NCI-H2227 treated with DMSO at 0.1 percent for 48 hours (cell line): ENCODE measurements around the gene SPECC1.

Source experiments
- DNase-seq: peaks from one replicate; lab custom pipeline; 2025; lab: John Stamatoyannopoulos, UW

The SPECC1 gene

DNA sequence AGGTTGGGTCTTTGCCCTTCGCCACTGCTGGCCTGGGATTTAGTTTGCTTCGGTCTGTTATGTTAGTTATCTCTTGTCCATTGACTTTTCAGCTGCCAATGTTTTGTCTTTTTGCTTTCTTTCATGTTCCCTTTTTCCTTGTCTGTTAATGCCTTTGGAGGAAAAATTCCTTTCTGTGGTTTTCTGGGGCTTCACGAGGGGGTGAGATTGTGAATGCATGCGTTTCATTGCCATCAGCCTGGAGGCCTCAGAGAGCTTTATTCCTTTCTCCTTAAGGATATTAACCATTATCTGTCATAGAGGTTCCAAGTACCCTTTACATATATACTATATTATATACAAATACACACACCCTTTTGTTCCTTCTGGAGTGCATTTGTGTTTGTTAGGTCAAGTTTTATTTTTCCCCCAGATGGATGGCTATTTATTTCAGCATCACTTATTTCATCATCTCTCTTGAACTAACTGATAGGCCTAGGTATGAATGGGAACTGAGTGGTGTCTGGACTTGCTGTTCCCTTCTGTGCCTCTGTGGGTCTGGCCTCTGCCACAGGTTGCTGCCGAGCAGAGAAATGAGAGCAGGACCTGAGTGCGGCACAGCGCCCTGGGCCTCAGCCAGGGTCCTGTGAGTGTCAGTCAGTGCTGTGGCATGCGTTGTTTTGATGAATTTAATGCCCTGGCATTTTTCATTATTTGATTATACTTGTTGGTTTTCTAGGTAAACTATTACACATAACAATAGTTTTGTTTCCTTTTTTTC, 264.8 kb downstream of the SPECC1 start:
- DNase-seq = no peak

DNA sequence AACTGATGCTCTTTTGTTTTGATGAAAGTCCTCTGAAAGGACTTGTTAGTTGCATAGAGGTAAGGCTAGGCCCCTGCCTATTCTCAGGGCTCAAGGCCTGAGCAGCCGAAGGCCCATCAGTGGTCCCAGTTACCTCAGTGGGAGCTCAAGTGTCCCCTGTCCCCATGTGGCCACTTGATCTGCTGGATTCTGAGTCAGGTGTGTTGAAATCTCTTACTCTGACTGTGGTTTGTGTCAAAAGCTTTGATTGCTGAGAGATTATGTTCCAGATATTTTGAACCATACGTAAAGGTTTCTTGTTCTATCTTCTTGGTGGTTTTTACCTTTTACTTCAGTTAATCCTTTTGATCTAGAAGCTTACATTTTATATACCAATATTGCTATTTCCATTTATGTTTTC, 266.5 kb downstream of the SPECC1 start:
- no peak for DNase-seq

DNA sequence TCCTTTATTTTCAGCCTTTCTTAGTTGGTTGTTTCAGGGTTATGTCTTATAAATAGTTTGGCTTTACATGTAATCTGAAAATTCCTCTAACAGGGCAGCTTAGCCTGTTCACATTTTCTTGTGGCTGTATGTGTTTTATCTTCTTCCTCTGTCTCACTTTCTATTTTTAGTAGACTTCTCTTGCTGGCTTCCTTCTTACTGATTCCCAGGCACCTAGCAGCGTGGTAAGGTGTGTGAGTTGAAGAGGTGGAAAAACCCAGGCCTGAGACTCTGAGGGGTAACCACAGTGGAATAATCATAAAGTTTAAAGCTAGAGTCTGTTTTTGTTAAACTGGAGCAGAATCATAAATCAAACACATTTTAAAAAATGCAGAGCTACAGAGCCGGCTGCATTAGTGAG, 267.3 kb downstream of the SPECC1 start:
- no peak for DNase-seq

DNA sequence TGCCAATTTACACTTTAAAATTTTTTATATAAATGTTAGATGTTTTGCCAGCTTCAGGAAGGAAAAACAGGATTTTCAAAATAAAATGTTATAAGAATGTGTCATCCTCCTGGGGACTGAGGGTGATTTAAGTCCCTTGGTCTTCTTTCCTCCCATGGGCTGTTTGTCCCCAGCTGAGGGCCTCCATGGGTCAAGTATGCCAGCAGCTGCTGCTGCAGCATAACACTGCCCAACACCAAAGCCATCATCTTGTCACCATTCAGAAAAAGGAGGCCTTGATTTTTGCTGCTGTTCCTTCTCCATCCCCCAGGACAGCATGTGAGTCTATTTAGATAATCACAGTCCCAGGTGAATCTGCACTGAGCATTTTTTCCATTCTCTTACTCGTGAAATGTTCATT, 269.6 kb downstream of the SPECC1 start:
- no peak for DNase-seq

DNA sequence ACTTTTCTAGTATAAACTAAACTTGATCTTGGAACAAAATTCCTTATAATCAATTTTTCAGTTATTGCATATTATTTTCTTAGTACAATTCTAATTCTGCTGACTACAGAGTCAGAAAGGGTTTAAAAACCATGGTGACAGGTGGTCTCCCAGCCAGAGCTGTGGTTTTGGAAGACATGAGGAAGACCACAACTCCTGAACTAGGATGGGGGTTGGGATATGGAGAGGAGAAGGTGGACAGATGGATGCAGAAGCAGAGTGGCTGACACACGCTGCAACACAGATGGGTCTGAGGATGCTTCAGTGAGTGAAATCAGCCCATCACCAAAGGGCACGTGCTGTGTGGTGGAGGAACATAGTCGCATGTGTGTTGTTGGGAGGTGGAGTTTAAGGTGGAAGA, 270.5 kb downstream of the SPECC1 start:
- DNase-seq = no peak

DNA sequence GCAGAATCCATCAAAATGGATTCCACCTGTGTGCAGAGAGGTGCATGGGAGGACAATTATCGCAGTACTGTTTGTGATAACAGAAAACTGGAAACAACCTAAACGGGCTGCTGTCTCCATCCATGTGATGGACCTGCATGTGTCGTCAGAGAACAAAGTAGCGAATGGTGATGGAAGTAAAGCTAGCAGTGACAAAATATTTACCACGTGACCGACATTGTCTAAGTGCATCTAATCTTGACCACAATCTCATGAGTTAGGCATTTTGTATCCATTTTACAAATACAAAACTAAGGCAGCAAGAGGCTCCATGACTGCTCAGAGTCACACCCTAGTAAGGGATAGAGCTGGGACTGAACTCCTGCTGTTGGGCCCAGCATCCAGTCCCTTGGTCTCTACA, 270.9 kb downstream of the SPECC1 start:
- DNase-seq = no peak

DNA sequence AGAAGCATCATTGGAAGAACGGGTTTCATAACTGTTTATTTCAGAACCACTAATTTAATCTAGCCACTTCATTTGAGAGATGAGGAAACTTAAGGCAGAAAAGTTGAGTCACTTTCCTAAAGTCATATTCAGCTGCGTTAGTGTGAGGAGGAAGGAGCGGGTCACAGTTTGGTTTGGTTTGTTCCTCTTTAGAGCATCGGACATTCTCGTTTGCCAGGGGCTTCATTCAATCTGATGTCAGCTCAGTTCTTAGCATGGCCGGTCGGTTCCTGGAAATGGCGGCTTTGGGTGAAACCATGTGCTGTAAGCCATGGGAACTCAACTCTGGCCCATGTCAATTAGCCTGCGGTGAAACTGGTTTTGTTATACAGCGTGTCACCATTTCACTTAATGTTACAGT, 271.7 kb downstream of the SPECC1 start:
- DNase-seq = no peak

DNA sequence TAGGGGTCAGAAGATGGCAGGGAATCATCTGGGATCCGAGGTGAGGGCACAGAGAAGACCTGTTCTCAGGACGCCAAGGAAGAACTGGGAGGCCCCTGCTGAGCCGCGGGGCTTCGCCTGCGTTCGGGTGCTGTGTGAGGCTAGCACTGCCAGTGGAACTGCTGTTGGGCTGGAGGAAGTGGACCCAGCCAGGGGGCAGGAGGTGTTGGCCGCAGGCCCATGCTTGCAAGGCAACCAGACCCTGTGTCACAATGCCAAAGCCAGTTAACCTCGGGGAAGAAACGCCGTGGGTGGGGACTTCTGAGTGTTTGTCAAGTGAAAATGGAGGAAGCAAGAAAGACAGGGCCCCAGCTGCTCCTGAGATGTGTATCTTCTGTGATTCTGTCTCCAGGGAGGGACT, 272.7 kb downstream of the SPECC1 start:
- DNase-seq = no peak

DNA sequence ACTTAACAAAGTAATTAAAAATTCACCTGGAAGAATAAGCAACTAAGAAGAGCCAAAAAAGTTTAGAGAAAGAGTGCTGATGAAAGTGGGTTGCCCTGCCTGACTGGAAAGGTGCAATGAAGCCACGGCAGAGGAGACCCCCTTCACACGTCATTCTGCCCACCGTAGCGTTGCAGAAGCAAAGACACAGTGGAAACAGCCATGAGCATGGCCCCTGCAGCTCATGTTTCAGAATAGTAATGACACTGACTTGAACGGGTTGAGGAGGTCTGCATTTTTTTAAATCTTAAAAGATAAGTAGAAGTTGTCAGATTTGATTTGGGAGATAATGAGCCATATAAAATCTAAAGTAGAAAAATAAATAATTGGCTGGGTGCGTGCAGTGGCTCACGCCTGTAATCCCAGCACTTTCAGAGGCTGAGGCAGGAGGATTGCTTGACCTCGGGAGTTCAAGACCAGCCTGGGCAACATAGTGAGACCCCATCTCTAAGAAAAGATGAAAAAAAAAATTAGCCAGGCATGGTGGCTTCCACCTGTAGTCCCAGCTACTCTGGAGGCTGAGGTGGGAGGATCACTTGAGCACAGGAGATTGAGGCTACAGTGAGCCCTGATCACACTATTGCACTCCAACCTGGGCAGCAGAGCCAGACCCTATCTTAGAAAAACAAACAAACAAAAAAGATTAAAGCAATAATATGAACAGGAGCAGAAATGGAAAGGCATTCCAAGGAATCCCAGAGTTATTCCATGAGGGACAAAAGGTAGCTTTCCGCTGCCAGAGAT, 273.6 kb downstream of the SPECC1 start:
- no peak for DNase-seq

DNA sequence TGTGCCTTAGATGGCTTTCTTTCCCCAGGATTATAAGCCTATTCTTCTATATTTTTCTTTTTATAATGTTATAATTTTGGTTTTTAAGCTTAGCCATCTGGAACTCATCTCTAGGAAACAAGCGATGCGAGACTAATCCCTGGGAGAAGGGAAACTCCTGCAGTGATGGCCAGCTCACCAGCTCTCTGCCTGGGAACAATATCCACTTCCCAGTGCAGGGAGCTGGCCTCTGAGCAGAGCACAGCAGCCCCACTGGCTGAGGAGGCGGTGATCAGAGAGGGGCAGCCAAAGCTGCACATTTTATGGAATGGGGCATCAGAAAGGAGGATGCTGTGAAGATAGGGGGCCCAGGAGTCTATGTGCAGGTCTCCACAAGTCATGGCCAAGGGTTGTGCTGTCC, 274.9 kb downstream of the SPECC1 start:
- DNase-seq = no peak

DNA sequence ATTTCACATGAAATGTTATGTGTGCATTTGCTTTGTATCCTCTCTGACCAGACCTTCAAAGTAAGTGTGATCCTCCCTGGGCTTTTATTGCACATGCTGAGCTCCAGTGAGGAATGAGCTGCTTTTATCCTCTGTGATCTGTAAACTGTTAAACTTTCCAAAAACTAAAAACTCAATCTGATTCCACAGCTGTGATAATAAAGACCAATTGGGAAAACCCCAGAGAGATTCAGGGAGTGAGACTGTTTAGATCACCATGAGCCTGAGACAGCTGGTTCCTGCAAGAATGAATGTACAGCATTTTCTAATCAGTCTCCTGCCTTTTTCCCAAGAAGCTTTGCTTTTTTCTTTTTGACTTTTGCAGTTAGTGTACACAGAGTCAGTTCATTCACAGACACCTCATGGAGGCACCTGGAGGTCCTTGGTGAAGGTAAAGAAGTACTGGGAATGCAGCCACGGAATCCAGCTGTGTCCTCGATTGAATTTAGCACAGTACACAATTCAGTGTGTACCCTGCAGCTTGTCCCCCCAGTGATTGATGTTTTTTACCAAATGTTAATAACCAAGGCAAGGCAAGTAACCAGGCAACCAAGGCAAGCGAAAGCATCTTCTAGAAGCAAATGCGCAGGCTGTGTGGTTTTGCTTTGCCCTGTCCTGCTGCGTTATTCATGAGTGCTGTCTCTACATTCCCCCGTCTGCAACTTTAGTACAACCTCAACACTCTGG, 275.6 kb downstream of the SPECC1 start:
- DNase-seq = no peak

DNA sequence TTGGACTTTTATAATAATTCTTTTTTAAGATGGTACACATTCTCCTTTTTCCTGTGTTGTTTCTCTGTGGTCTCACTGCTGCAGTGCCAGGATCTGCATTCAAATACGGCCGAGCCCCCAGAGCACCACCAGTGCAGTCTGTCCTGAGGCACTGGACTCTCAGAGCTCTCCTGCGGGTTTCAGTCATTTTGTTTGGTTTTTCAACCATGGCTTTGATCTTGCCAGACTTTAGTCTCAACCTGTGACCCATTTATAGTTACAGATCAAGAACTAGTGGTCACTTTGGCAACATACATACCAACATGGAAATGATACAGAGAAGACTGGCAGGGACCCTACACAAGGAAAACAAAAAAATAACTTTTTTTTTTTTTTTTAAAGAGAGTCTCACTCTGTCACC, 280.8 kb downstream of the SPECC1 start:
- no peak for DNase-seq

DNA sequence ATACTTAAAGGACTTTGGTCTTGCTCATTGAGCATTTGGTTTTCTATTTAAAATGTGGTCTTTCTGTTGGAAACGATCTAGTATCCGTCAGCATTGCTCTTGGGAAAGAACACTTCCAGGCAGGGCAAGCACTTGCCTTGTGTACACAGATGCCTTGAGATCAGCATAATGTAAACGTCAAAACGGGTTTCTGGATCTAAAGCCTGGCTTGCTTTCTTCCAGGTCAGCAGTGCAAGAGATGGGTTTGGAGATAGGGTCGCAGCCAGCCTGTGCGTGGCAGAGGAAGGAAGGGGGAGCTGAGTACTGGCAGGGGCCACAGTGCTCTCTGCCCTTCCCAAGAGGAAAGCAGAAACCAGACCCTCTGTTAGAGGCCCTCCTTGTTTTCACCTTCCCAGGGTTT, 282.7 kb downstream of the SPECC1 start:
- no peak for DNase-seq

DNA sequence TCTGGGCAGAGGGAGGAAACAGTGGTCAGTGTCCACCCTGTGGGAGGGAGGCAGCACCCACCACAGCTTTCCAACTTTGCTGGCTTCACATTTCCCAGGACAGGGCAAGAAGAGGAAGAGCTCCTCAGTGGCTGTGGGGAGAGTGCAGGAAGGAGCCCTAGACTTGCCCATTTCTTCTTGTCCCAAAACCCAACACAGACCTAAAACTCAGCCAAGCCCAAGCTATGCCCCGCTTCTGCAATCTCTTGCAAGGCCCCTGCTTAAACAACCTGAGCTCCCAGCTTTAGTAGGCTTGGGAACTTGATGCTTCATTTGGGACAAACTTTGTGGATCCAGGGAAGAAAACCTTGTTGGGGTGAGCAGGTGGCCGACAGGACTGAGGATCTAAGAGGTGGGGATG, 284.3 kb downstream of the SPECC1 start:
- DNase-seq = no peak

DNA sequence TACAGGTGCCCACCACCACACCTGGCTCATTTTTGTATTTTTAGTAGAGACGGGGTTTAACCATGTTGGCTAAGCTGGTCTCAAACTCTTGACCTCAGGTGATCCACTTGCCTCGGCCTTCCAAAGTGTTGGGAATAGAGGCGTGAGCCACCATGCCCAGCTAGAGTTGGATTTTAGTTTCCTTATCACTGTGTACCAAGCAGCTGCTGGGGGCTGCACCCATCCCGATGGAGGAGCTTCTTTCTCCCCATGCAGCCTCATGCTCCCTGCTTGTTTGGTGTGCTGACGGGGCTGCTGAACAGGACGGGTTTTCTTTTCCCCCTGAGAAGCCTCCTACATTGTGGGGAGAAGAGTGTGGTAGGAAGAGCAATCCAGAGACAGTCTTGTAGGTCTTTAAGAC, 285.0 kb downstream of the SPECC1 start:
- DNase-seq = no peak

DNA sequence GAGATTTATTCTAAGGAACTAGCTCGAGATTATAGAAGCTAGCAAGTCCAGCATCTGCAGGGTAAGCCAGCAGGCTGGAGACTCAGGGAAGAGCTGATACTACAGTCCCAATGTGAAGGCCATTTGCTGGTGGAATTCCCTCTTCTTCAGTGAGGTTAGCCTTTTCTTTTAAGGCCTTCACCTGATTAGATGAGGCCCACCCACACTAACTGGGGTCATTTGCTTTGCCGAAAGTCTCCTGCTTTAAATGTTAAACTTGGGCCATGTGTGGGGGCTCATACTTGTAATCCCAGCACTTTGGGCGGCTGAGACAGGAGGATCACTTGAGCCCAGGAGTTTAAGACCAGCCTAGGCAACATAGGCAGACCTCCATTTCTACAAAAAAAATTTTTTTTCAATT, 289.9 kb downstream of the SPECC1 start:
- DNase-seq = no peak

DNA sequence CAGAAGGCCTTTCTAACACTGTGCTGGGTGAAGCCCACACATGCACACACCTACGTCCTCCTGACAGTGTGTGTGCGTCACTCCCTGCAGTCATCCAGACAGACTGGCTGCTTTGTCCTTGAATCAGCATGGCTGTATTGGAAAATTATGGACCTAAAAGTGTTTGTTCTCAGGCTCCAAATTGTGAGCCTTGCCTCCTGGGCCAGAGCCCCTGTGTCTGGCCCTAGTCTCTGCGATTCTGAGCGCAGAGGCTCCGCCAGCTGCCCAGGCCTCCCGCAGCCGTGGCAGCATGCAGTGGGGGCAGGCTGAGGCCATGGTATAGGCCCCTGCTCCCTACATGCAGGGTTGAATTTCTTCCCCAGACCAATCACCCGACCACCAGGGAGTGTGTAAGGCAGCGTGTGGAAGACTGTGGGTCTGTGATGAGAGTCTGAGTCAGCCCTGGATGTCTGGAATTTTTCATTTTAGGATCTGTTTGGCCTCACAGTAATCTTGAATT, 291.3 kb downstream of the SPECC1 start:
- DNase-seq = no peak

DNA sequence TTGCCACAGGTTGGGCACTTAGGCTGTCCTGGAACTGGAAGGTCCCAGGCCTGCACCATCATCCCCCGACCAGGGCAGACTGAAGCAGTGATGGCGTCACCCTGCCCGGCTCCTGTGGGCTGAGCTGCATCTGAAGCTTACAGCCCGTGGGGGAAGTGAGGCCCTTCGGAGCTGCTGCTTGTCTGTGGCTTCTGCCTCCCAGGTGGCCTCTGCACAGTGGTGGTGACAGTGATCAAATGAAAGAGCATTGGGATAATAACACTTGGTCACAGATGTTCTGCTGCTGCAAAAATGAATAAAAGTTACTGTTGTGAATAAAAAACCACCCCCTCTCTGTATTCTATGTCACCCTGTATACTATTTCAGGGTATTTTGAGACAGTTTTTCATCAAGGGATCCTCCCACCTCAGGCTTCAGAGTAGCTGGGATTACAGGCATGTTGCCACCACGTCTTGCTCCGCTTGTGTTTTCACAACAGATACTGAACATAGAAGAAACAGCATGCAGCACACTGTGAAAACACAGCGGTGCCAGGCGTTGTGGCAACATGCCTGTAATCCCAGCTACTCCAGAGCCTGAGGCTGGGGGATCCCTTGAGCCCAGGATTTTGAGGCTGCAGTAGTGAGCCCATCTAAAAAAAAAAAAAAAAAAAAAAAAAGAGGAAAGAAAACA, 293.2 kb downstream of the SPECC1 start:
- DNase-seq = no peak

DNA sequence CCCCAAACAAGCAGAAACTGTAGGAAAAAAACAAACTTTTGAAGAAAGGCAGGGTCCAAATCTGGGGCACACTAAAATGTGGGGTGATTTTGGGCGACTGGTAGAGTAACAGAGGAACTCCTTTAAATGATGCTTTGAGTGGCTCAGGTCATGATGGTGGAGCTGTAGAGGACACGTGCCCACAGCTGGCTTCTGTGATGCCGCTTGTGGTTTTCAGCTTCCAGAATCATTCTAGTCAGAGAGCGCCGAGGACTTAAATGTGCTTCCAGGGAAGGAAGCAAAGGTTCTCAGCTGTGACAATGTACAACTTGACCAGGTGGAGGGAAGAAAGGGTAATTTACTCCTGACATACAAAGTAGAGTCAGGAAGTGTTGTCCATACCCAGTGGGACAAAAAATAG, 295.8 kb downstream of the SPECC1 start:
- DNase-seq = no peak

DNA sequence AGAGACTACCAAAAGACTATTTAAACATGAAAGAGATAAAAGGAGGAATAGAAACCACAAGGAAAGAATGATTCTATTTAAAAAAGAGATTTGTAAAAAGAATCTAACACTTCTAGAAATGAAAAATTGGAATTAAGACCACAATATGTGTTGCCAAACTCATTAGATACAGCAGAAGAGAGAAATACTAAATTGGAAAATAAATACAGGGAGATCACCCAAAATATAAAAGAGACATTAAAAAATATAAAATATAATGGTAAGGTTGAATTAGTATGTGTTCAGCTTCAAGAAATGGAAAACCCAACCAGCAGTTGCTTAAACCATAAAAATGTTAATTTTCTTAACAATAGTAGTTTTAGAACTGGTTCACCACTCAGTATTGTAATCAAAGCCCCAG, 297.8 kb downstream of the SPECC1 start:
- DNase-seq = no peak

DNA sequence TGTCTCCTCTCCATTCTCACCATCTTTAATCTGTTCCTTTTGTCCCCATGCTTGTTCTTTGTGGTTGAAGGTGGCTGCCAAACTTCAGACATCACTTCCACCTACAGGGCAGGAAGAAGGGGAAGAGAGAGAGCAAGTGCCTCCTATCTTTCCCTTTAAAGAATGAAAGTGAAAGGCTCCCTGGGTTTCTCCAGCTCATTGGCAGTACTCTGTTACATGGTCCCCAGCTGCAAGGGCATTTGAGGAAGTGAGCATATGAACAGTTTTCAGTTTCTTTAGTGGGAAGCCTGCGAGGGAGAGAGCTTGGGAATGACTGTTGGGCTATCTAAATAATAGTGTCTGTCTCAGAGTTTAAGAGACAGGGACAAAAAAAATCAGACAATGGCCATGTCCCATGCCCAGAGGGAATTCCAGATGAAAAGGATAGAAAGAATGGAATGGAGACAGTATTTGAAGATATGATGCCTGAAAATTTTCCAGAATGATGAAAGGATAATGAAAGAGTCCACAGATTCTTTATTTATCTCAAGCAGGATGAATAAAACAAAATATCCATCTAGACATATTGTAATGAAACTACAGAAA, 298.3 kb downstream of the SPECC1 start:
- no peak for DNase-seq

DNA sequence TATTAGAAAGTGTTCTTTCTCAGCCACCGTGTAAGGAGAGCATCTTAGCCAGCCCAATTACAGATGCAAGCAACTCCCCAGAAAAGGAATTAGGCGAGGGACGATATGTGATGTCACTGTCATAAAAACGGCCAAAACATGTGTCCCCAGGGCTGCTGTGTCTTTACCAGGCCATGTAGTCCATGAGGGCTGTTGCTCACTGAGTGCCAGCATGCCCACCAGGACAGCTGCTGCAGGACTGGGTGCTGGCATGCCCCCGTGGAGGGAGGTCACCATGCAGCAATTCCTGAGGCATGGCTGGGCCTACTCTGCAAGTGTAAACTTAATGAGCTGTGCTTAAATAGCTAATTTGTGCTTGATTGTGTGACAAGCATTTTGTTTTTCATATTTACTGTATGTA, 301.3 kb downstream of the SPECC1 start:
- no peak for DNase-seq
